HG03280 (cell line): ENCODE data around the gene ZDHHC22.

Experiments used
- ATAC-seq: cut with Tn5 transposase; IDR thresholded peaks from one replicate; pipeline ENCODE4 v1.9.1; 2021; ENCODE audit warnings: mild to moderate bottlenecking, moderate library complexity; ENCODE audit not compliant: unreplicated experiment

The ZDHHC22 gene

GRCh38 chr14:77158175-77158881 lies 16.7 kb upstream of the ZDHHC22 start:
- no peak for ATAC-seq

GRCh38 chr14:77157740-77158139 lies 16.1 kb upstream of the ZDHHC22 start:
- ATAC-seq: no peak

- no peak for ATAC-seq
These were observed 13.5 kb upstream of the ZDHHC22 start for GRCh38 chr14:77155083-77155482.

- ATAC-seq: no peak
These were observed 12.8 kb upstream of the ZDHHC22 start for GRCh38 chr14:77154421-77154820.

GRCh38 chr14:77153802-77154201 lies 12.2 kb upstream of the ZDHHC22 start:
- no peak for ATAC-seq

- ATAC-seq: no peak
These were observed 10.5 kb upstream of the ZDHHC22 start for GRCh38 chr14:77151918-77152588.

- no peak for ATAC-seq
These were observed 9.7 kb upstream of the ZDHHC22 start for GRCh38 chr14:77151245-77151644.

- ATAC-seq: no peak
These were observed 7.1 kb upstream of the ZDHHC22 start for GRCh38 chr14:77148510-77149231.

GRCh38 chr14:77145975-77146740 lies 4.6 kb upstream of the ZDHHC22 start:
- ATAC-seq: no peak

- ATAC-seq: no peak
These were observed 3.0 kb upstream of the ZDHHC22 start for GRCh38 chr14:77144412-77145115.

- no peak for ATAC-seq
These were observed 1.5 kb upstream of the ZDHHC22 start for GRCh38 chr14:77143071-77143470.

- ATAC-seq: no peak
These were observed 612 bp upstream of the ZDHHC22 start for GRCh38 chr14:77142005-77142800.

GRCh38 chr14:77140359-77141213 lies 1.0 kb downstream of the ZDHHC22 start:
- no peak for ATAC-seq

GRCh38 chr14:77139540-77140358 lies 1.8 kb downstream of the ZDHHC22 start:
- ATAC-seq: no peak

- no peak for ATAC-seq
These were observed 2.6 kb downstream of the ZDHHC22 start for GRCh38 chr14:77139022-77139421.

- no peak for ATAC-seq
These were observed 7.8 kb downstream of the ZDHHC22 start for GRCh38 chr14:77133720-77134338.

- no peak for ATAC-seq
These were observed 9.6 kb downstream of the ZDHHC22 start for GRCh38 chr14:77131871-77132486.
